Activated CD4-positive, CD25-positive, alpha-beta regulatory T cell (primary cell): ENCODE results near the gene NPAS3.

Experiments used
- DNase-seq, 4 experiments: peaks; one replicate each; lab custom pipeline; 2025; lab: John Stamatoyannopoulos, UW

The NPAS3 gene

GRCh38 chr14:32940711-32941667, 2.3 kb downstream of the NPAS3 start:
- DNase-seq, result no peak

- DNase-seq, result no peak
Measured at GRCh38 chr14:32941668-32942065, 3.0 kb downstream of the NPAS3 start.

- DNase-seq, result no peak
Measured at GRCh38 chr14:32947081-32947480, 8.4 kb downstream of the NPAS3 start.

- DNase-seq, result no peak
Measured at GRCh38 chr14:32947792-32948191, 9.1 kb downstream of the NPAS3 start.

GRCh38 chr14:32950584-32950983, 11.9 kb downstream of the NPAS3 start:
- no peak for DNase-seq

GRCh38 chr14:32967421-32967820, 28.7 kb downstream of the NPAS3 start:
- DNase-seq, result no peak

- DNase-seq, result no peak
Measured at GRCh38 chr14:32968972-32969544, 30.4 kb downstream of the NPAS3 start.

GRCh38 chr14:32977913-32978312, 39.2 kb downstream of the NPAS3 start:
- DNase-seq, result no peak

- no peak for DNase-seq
Measured at GRCh38 chr14:32978691-32979255, 40.1 kb downstream of the NPAS3 start.

GRCh38 chr14:32980178-32980901, 41.7 kb downstream of the NPAS3 start:
- DNase-seq, result no peak

GRCh38 chr14:32980902-32981501, 42.3 kb downstream of the NPAS3 start:
- no peak for DNase-seq

- no peak for DNase-seq
Measured at GRCh38 chr14:32984241-32984930, 45.7 kb downstream of the NPAS3 start.

- no peak for DNase-seq
Measured at GRCh38 chr14:32985866-32986265, 47.2 kb downstream of the NPAS3 start.

- no peak for DNase-seq
Measured at GRCh38 chr14:32986791-32987540, 48.3 kb downstream of the NPAS3 start.

- no peak for DNase-seq
Measured at GRCh38 chr14:32991691-32992090, 53.0 kb downstream of the NPAS3 start.

- DNase-seq, result no peak
Measured at GRCh38 chr14:32993921-32994320, 55.2 kb downstream of the NPAS3 start.

GRCh38 chr14:32996343-32996742, 57.7 kb downstream of the NPAS3 start:
- no peak for DNase-seq

GRCh38 chr14:32998433-32998832, 59.8 kb downstream of the NPAS3 start:
- no peak for DNase-seq

GRCh38 chr14:33009673-33010072, 71.0 kb downstream of the NPAS3 start:
- DNase-seq, result no peak

GRCh38 chr14:33010495-33010894, 71.8 kb downstream of the NPAS3 start:
- DNase-seq, result no peak

- DNase-seq, result no peak
Measured at GRCh38 chr14:33014710-33015109, 76.0 kb downstream of the NPAS3 start.
